ENCODE data around the gene SMARCA4. TPM values are rescaled to one million over a fixed set of nuclear protein-coding genes. Genes with fewer than 3 reads are reported as not detected.

SMARCA4 gene
- total RNA-seq, 4 donors from 2014 or later: 48.0 to 78.2 (median 53.9) TPM

- no peak overlapping the region for H3K27ac ChIP-seq (replicated peaks in 1 of 4)
- no peak for TF ChIP-seq POLR2A (IDR thresholded peaks at IDR 0.05; ENCODE audit: low read depth)
- no peak for TF ChIP-seq CTCF (IDR thresholded peaks at IDR 0.05)
- no peak for TF ChIP-seq EP300 (IDR thresholded peaks at IDR 0.05)
- no peak for TF ChIP-seq POLR2AphosphoS5 (IDR thresholded peaks at IDR 0.05)
- intact Hi-C loops (cut with DNase I): loop anchor here (5.0 kb wide), 1 partner anchor 38 kb away; no protein-coding TSS in a partner anchor
- DNase-seq (ENCODE audit: extremely low spot score): no peak
- H3K27me3 ChIP-seq: no peaks in the 10 kb centered on the region
- 92% methylated on average over 2 of the region's 10 CpGs for WGBS
- H3K36me3 ChIP-seq: peaks cover 30 to 97% (median 90%) of the 10 kb centered on the region in 4 donors
- no peak overlapping the region for H3K4me3 ChIP-seq
- no peaks in the 10 kb centered on the region for H3K9me3 ChIP-seq
- H3K4me1 ChIP-seq: no peaks in the 10 kb centered on the region
Measured at GRCh38 chr19:10920288-10920655, 40.6 kb upstream of the SMARCA4 start.

- DNase-seq (ENCODE audit: extremely low spot score): no peak
- Histone ChIP-seq H3K36me3 (peaks cover 30 to 97% (median 89%) of the 10 kb centered on the region in 4 donors), H3K9me3 (no peaks in the 10 kb centered on the region), H3K4me1 (no peaks in the 10 kb centered on the region), H3K27ac (replicated peaks in 1 of 4) (no peak overlapping the region), H3K27me3 (no peaks in the 10 kb centered on the region), H3K4me3 (no peak overlapping the region)
- WGBS: 86% methylated on average over 14 of the region's 16 CpGs
- TF ChIP-seq POLR2AphosphoS5 (IDR thresholded peaks at IDR 0.05) (no peak), POLR2A (IDR thresholded peaks at IDR 0.05; ENCODE audit: low read depth) (no peak), EP300 (IDR thresholded peaks at IDR 0.05) (no peak), CTCF (IDR thresholded peaks at IDR 0.05) (no peak)
- intact Hi-C loops (cut with DNase I): loop anchor here (5.0 kb wide), 1 partner anchor 38 kb away; no protein-coding TSS in a partner anchor
Measured at GRCh38 chr19:10920781-10921180, 40.0 kb upstream of the SMARCA4 start.

GRCh38 chr19:10921199-10921909 is 39.5 kb upstream of the SMARCA4 start:
- no peak overlapping the region for H3K4me3 ChIP-seq
- TF ChIP-seq CTCF (IDR thresholded peaks at IDR 0.05) (no peak), POLR2AphosphoS5 (IDR thresholded peaks at IDR 0.05) (no peak), POLR2A (IDR thresholded peaks at IDR 0.05; ENCODE audit: low read depth) (no peak), EP300 (IDR thresholded peaks at IDR 0.05) (no peak)
- H3K4me1 ChIP-seq: no peaks in the 10 kb centered on the region
- no peak for DNase-seq (ENCODE audit: extremely low spot score)
- H3K9me3 ChIP-seq: no peaks in the 10 kb centered on the region
- WGBS: 87% methylated on average over 29 of the region's 43 CpGs
- H3K36me3 ChIP-seq: peaks cover 30 to 91% (median 84%) of the 10 kb centered on the region in 4 donors
- intact Hi-C loops (cut with DNase I): loop anchor here (5.0 kb wide), 1 partner anchor 39 kb away; no protein-coding TSS in a partner anchor
- H3K27me3 ChIP-seq: no peaks in the 10 kb centered on the region
- H3K27ac ChIP-seq (replicated peaks in 1 of 4): no peak overlapping the region

GRCh38 chr19:10921910-10922637 is 38.8 kb upstream of the SMARCA4 start:
- intact Hi-C loops (cut with DNase I): loop anchor here (5.0 kb wide), 1 partner anchor 40 kb away; no protein-coding TSS in a partner anchor

More at GRCh38 chr19:10921910-10922637, 38.8 kb upstream of the SMARCA4 start:
- WGBS: 82% methylated on average over 28 of the region's 33 CpGs
- TF ChIP-seq POLR2AphosphoS5 (IDR thresholded peaks at IDR 0.05) (no peak), EP300 (IDR thresholded peaks at IDR 0.05) (no peak), POLR2A (IDR thresholded peaks at IDR 0.05; ENCODE audit: low read depth) (no peak), CTCF (IDR thresholded peaks at IDR 0.05) (no peak)
- Histone ChIP-seq H3K27ac (replicated peaks in 1 of 4) (no peak overlapping the region), H3K27me3 (no peaks in the 10 kb centered on the region), H3K4me1 (peaks cover 0 to 3% (median under 1%) of the 10 kb centered on the region in 4 donors), H3K36me3 (peaks cover 30 to 84% (median 77%) of the 10 kb centered on the region in 4 donors), H3K9me3 (no peaks in the 10 kb centered on the region), H3K4me3 (no peak overlapping the region)
- DNase-seq (ENCODE audit: extremely low spot score): no peak

Data from esophagus muscularis mucosa (tissue), 4 donors.